WERI-Rb-1 (cell line): ENCODE data around the gene IQCF5.

ENCODE experiments used
- DNase-seq: peaks from one replicate; pipeline ENCODE4 v3.0.0-alpha.2; 2020
- H3K27ac ChIP-seq: fragments of 250-450 bp; sonication (Bioruptor Pico); 2 replicates; pipeline ENCODE4 v1.5.1; 2020; ENCODE audit warnings: mild to moderate bottlenecking, moderate library complexity
- H3K27me3 ChIP-seq: fragments of 250-450 bp; sonication (Bioruptor Pico); 2 replicates; pipeline ENCODE4 v1.5.1; 2021; ENCODE audit warnings: mild to moderate bottlenecking, low read depth, moderate library complexity; ENCODE audit not compliant: insufficient read depth, severe bottlenecking
- H3K36me3 ChIP-seq: fragments of 250-450 bp; sonication (Bioruptor Pico); 2 replicates; pipeline ENCODE4 v1.5.1; 2020; ENCODE audit warnings: mild to moderate bottlenecking, moderate library complexity
- H3K4me3 ChIP-seq: 2 replicates; pipeline ENCODE4 v1.5.1; 2011; ENCODE audit warnings: low read depth, mild to moderate bottlenecking, control low read depth, low read length
- H3K9me3 ChIP-seq: fragments of 250-450 bp; sonication (Bioruptor Pico); 2 replicates; pipeline ENCODE4 v1.5.1; 2021; ENCODE audit warnings: mild to moderate bottlenecking, moderate library complexity; ENCODE audit not compliant: severe bottlenecking
- CTCF ChIP-seq: IDR thresholded peaks from 2 replicates; pipeline ENCODE4 v1.5.1; 2011; ENCODE audit warnings: low read depth, mild to moderate bottlenecking, control low read depth, inconsistent platforms, low read length

Gene IQCF5

GRCh38 chr3:51888463-51889105 lies 13.2 kb upstream of the IQCF5 start:
- Histone ChIP-seq H3K27me3 (no peaks in the 10 kb centered on the region), H3K4me3 (no peak overlapping the region), H3K27ac (no peak overlapping the region), H3K9me3 (no peaks in the 10 kb centered on the region), H3K36me3 (no peaks in the 10 kb centered on the region)
- DNase-seq, result no peak
- no peak for TF ChIP-seq CTCF

DNA sequence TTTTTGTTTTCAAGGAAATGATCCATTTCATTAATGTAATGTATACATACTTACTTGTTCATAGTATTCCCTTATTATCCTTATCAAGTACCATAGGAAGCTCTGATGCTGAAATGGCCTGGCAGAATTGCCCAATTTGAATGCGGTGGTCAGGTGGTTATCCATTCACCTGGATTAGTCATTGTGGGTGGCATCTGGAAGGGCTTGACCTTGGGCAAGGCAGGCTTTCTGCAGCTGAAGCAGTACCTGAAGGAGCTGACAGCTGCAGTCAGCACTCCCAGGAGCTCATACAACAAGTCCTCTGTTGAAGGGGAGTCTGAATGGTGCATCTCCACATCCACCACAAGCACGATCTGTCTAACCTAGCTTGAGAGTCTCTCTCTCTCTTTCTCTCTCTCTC lies 12.2 kb upstream of the IQCF5 start:
- no peaks in the 10 kb centered on the region for H3K36me3 ChIP-seq
- H3K9me3 ChIP-seq, result no peaks in the 10 kb centered on the region
- DNase-seq, result no peak
- no peak overlapping the region for H3K27ac ChIP-seq
- H3K27me3 ChIP-seq, result no peaks in the 10 kb centered on the region
- no peak for TF ChIP-seq CTCF
- H3K4me3 ChIP-seq, result no peak overlapping the region

GRCh38 chr3:51886447-51886846 lies 11.0 kb upstream of the IQCF5 start:
- no peak overlapping the region for H3K4me3 ChIP-seq
- no peak for TF ChIP-seq CTCF
- DNase-seq, result no peak
- no peaks in the 10 kb centered on the region for H3K9me3 ChIP-seq
- no peaks in the 10 kb centered on the region for H3K27me3 ChIP-seq
- no peaks in the 10 kb centered on the region for H3K36me3 ChIP-seq
- H3K27ac ChIP-seq, result no peak overlapping the region

DNA sequence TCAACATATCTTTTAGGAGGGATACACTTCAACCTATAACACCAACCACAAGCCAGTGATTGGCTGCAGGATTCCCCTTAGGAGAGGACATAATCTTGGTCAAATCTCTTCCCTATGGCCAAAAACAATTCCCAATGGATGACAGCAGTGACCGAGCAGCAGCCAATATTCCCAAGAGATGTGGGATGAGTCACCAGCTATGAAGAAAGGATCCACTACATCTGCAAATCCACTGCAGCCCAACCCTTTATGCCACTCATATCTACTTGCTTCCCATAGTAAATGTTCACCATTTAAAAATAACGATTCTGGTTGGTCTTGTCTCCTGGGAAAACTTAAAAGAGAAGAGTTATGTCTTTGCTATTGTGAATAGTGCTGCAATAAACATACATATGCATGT lies 4.5 kb upstream of the IQCF5 start:
- no peak overlapping the region for H3K4me3 ChIP-seq
- H3K36me3 ChIP-seq, result no peaks in the 10 kb centered on the region
- H3K27ac ChIP-seq, result no peak overlapping the region
- DNase-seq, result no peak
- no peaks in the 10 kb centered on the region for H3K27me3 ChIP-seq
- H3K9me3 ChIP-seq, result peaks cover 3% of the 10 kb centered on the region
- no peak for TF ChIP-seq CTCF

DNA sequence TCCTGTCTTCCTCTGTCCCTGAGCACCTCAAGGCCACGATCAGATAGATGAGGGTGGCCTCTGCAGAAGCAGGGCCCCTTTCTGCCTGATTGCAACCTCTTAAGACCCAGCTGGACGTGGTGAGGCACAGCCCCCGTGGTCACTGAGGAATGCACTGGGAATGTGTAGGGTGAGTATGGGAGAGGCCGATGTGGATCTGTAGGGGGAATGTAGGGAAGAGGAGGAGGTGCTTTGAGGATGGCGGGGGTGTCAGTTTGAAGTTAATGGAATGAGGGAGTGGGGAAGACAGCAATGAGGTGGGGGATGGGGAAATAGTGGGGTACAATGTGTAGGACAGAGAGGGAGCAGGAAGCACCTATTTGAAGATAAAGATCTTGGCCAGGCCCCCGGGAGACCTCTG lies 785 bp upstream of the IQCF5 start:
- Histone ChIP-seq H3K36me3 (no peaks in the 10 kb centered on the region), H3K9me3 (peaks cover 3% of the 10 kb centered on the region), H3K27me3 (no peaks in the 10 kb centered on the region), H3K4me3 (no peak overlapping the region), H3K27ac (no peak overlapping the region)
- TF ChIP-seq CTCF, result no peak
- no peak for DNase-seq

- DNase-seq, result no peak
- Histone ChIP-seq H3K9me3 (no peaks in the 10 kb centered on the region), H3K4me3 (no peak overlapping the region), H3K27me3 (no peaks in the 10 kb centered on the region), H3K36me3 (no peaks in the 10 kb centered on the region), H3K27ac (no peak overlapping the region)
- no peak for TF ChIP-seq CTCF
These were observed 512 bp downstream of the IQCF5 start for GRCh38 chr3:51874889-51875288.
